ENCODE data around the gene AADACL2.

AADACL2 gene

GRCh38 chr3:151707216-151707615 is 26.5 kb upstream of the AADACL2 start:
- no peak for TF ChIP-seq CTCF (conservative IDR thresholded peaks at IDR 0.05; ENCODE audit: low read depth, low read length)

GRCh38 chr3:151708868-151709267 is 24.9 kb upstream of the AADACL2 start:
- no peak overlapping the region for H3K4me3 ChIP-seq (ENCODE audit: low read length)
- no peak for DNase-seq (ENCODE audit: low read depth)
- TF ChIP-seq CTCF (conservative IDR thresholded peaks at IDR 0.05; ENCODE audit: low read depth, low read length) = no peak

More at GRCh38 chr3:151707216-151707615, 26.5 kb upstream of the AADACL2 start:
- H3K4me3 ChIP-seq (ENCODE audit: low read length) = no peak overlapping the region
- DNase-seq (ENCODE audit: low read depth) = no peak

GRCh38 chr3:151709847-151710246 is 23.9 kb upstream of the AADACL2 start:
- TF ChIP-seq CTCF (conservative IDR thresholded peaks at IDR 0.05; ENCODE audit: low read depth, low read length) = no peak
- H3K4me3 ChIP-seq (ENCODE audit: low read length) = no peak overlapping the region
- DNase-seq (ENCODE audit: low read depth) = no peak

GRCh38 chr3:151721294-151721693 is 12.4 kb upstream of the AADACL2 start:
- no peak for DNase-seq (ENCODE audit: low read depth)
- no peak for TF ChIP-seq CTCF (conservative IDR thresholded peaks at IDR 0.05; ENCODE audit: low read depth, low read length)
- H3K4me3 ChIP-seq (ENCODE audit: low read length) = no peak overlapping the region

- no peak overlapping the region for H3K4me3 ChIP-seq (ENCODE audit: low read length)
- no peak for TF ChIP-seq CTCF (conservative IDR thresholded peaks at IDR 0.05; ENCODE audit: low read depth, low read length)
- DNase-seq (ENCODE audit: low read depth) = no peak
Observed at GRCh38 chr3:151722856-151723255, 10.9 kb upstream of the AADACL2 start.

GRCh38 chr3:151724576-151725562 is 8.9 kb upstream of the AADACL2 start:
- DNase-seq (ENCODE audit: low read depth) = no peak
- no peak for TF ChIP-seq CTCF (conservative IDR thresholded peaks at IDR 0.05; ENCODE audit: low read depth, low read length)
- no peak overlapping the region for H3K4me3 ChIP-seq (ENCODE audit: low read length)

- no peak overlapping the region for H3K4me3 ChIP-seq (ENCODE audit: low read length)
- no peak for TF ChIP-seq CTCF (conservative IDR thresholded peaks at IDR 0.05; ENCODE audit: low read depth, low read length)
- DNase-seq (ENCODE audit: low read depth) = no peak
Observed at GRCh38 chr3:151726016-151726415, 7.7 kb upstream of the AADACL2 start.
